ENCODE results near the gene GSX2.
"Not testable (repeated sequence)": the region's sequence is repeated elsewhere in the genome, so short reads cannot be mapped to it uniquely, and the experiment has no call there.

Gene GSX2

DNA sequence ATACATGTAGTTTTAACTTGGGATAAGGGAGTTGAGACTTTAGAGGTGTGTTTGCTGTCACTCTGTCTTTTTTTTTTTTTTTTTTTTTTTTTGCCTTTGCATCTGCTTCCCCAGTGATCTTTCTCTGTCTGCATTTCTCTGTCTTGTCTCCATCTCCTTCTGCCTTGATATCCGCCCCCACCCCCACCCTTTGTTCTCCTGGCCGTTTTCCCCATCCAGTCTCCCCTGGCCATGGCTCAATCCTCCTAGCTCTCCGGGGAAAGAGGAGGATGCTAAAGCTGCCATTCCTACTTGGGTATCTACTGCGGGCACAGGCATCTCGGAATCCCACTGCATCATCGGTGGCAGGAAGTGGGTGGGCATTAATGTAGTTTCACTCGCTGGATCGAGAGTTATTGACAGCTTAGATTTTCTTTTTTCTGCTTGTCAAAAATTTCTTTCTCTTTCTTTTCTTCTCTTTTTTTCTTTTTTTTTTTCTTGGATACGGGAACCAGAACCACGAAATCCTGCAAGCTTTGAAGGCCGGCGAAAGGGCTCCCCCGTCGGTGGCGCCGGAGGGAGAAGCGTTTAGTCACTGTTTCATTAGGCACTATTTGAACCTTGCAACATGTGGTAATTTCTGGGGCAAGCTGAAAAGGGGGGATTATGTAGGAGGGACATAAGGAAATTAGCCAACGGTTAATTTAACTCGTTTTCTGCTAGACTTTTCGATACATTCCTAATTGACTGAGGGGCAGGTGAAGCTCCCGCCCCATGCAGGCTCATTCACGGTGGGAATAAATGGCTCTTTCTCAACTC, 8.2 kb downstream of the GSX2 start:
- intact Hi-C loops (cut with DNase I; ENCODE audit: low total_unique reads): no loop called here
- DNase-seq: no peak
- Histone ChIP-seq H3K4me3 (no peak overlapping the region), H3K27me3 (peaks cover 0 to 74% of the 10 kb centered on the region in 2 donors), H3K4me1 (peaks cover 0 to 34% (median 19%) of the 10 kb centered on the region in 4 donors), H3K9me3 (no peaks in the 10 kb centered on the region), H3K27ac (no peak overlapping the region), H3K36me3 (no peaks in the 10 kb centered on the region)
- TF ChIP-seq, protein P1, sequence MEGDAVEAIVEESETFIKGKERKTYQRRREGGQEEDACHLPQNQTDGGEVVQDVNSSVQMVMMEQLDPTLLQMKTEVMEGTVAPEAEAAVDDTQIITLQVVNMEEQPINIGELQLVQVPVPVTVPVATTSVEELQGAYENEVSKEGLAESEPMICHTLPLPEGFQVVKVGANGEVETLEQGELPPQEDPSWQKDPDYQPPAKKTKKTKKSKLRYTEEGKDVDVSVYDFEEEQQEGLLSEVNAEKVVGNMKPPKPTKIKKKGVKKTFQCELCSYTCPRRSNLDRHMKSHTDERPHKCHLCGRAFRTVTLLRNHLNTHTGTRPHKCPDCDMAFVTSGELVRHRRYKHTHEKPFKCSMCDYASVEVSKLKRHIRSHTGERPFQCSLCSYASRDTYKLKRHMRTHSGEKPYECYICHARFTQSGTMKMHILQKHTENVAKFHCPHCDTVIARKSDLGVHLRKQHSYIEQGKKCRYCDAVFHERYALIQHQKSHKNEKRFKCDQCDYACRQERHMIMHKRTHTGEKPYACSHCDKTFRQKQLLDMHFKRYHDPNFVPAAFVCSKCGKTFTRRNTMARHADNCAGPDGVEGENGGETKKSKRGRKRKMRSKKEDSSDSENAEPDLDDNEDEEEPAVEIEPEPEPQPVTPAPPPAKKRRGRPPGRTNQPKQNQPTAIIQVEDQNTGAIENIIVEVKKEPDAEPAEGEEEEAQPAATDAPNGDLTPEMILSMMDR (IDR thresholded peaks at IDR 0.05): no peak

DNA sequence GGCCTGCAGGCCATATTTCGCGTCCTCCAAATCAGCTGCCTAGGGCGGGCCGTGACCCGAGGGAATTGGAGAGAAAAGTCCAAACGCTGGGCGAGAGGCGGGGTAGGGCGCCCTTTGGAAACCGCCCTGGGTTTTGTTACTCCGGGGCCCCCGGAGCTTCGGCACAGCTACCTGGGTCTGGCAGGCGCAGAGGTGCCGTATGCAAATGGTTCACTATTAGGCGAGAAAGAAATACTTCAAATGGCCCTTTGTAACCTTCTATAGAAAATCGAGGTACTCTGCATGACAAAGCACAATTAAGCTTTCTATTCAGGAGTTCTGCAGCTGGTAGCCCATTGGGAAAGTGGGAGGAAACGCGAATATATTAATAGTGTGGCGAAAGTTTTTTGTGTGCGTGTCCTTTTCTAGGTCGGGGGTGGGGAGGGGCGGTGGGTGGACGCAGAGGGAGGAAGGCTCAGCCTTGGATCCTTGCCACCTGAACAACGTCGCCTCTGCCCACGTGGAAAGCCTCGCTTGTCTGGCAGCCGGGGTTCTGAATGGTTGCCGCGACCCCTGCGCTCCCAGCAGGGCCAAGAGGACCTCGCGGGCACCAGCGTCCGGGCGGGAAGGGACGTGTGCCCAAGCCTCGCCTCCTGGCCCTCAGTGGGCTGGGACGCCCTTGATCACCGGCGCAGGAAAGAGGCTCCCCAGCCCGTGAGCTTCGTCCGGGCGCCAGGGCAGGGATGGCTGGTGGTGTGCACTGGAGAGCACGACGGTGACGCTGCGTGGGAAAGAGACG, 9.5 kb downstream of the GSX2 start:
- H3K4me3 ChIP-seq: peak overlapping the region in 1 of 2 donors; percentile 18
- intact Hi-C loops (cut with DNase I; ENCODE audit: low total_unique reads): no loop called here

DNA sequence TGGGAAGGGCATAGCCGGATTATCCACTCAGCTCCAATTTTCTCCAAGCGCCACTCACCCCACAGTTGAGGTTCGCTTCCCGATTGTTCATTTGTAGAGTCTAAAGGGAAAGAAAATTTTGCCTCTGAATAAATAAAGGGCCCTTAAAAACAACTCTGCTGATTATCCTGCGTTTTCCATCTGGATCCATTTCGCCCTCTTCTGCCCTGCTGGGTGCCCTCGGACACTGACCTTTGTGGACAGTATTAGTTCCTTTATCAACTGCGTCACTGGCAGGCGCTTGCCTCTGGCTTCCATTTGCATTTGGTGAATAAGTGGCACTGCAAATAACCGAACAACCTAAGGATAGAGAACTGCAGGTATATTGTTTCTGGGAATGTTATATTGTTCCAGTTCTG, 10.1 kb downstream of the GSX2 start:
- Histone ChIP-seq H3K4me1 (peaks cover 0 to 22% (median 12%) of the 10 kb centered on the region in 4 donors), H3K4me3 (peak overlapping the region in 1 of 2 donors; percentile 18), H3K36me3 (no peaks in the 10 kb centered on the region), H3K9me3 (no peaks in the 10 kb centered on the region), H3K27ac (no peak overlapping the region), H3K27me3 (peaks cover 0 to 61% of the 10 kb centered on the region in 2 donors)
- DNase-seq: no peak
- TF ChIP-seq, protein P1 (IDR thresholded peaks at IDR 0.05): no peak
- intact Hi-C loops (cut with DNase I; ENCODE audit: low total_unique reads): no loop called here

More for the DNA sequence above, 9.5 kb downstream of the GSX2 start:
- Histone ChIP-seq H3K27me3 (peaks cover 0 to 66% of the 10 kb centered on the region in 2 donors), H3K36me3 (no peaks in the 10 kb centered on the region), H3K27ac (no peak overlapping the region), H3K4me1 (peaks cover 0 to 22% (median 12%) of the 10 kb centered on the region in 4 donors), H3K9me3 (no peaks in the 10 kb centered on the region)
- no peak for DNase-seq
- TF ChIP-seq, protein P1 (IDR thresholded peaks at IDR 0.05): no peak

DNA sequence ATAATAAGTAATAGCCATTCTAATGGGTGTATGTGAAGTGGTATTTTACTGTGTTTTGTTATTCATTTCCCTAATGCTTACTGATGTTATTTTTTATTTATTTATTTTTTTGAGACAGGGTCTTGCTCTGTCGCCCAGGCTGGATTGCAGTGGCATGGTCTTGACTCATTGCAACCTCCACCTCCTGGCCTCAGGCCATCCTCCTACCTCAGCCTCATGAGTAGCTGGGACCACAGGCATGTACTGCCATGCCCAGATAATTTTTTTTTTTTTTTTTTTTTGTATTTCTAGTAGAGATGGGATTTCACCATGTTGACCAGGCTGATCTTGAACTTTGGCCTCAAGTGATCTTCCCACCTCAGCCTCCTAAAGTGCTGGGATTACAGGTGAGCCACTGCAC, 13.2 kb downstream of the GSX2 start:
- H3K9me3 ChIP-seq; H3K36me3 ChIP-seq; intact Hi-C loops (cut with DNase I; ENCODE audit: low total_unique reads); DNase-seq; H3K27ac ChIP-seq; H3K4me3 ChIP-seq: not testable (repeated sequence)
- peaks cover 0 to 20% (median 11%) of the 10 kb centered on the region in 4 donors for H3K4me1 ChIP-seq
- peaks cover 0 to 35% of the 10 kb centered on the region in 2 donors for H3K27me3 ChIP-seq

DNA sequence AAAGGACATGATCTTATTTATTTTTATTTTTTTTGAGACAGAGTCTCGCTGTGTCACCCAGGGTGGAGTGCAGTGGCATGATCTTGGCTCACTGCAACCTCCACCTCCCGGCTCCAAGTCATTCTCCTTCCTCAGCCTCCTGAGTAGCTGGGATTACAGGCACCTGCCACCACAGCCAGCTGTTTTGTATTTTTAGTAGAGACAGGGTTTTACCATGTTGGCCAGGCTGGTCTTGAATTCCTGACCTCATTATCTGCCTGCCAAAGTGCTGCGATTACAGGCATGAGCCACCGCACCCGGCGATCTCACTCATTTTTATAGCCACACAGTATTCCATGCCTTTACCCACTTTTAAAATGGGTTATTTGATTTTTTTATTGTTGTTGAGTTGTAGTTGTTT, 16.3 kb downstream of the GSX2 start:
- DNase-seq; H3K36me3 ChIP-seq; H3K27ac ChIP-seq; H3K9me3 ChIP-seq; H3K4me3 ChIP-seq; H3K27me3 ChIP-seq; intact Hi-C loops (cut with DNase I; ENCODE audit: low total_unique reads); H3K4me1 ChIP-seq: not testable (repeated sequence)

DNA sequence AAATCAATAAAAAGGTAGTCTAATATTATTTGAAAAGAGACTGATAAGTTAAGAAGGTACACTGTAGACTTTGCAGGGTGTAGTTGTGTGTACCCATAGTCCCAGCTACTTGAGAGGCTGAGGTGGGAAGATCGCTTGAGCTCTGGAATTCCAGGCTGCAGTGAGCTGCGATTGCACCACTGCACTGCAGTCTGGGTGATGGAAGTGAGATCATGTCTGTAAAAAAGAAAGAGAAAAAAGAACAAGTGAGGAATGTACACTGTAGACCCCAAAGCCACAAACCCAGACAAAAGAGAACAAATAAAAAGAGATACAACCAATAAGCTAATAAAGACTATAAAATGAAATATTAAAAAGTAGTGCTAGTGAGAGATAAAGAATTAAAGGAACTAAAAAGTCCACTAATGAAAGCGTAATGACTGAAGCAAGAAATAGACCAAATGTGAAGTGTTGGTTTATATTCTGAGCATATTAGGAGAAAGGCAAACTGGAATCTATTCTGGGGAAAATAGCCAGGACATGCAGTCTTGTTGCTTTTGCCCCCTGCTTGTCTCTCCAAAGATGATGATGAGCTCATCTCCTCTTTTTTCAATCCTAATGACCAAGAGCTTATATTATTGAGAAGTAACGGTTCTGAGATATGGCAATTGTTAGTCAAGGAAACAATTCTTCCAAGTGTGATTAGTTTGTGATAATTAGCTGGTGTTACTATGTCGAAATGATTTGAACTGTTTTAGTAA, 19.1 kb downstream of the GSX2 start:
- Histone ChIP-seq H3K4me3 (no peak overlapping the region), H3K27me3 (no peaks in the 10 kb centered on the region), H3K36me3 (no peaks in the 10 kb centered on the region), H3K4me1 (no peaks in the 10 kb centered on the region), H3K27ac (no peak overlapping the region), H3K9me3 (no peaks in the 10 kb centered on the region)
- no peak for DNase-seq
- intact Hi-C loops (cut with DNase I; ENCODE audit: low total_unique reads): no loop called here
- TF ChIP-seq, protein P1 (IDR thresholded peaks at IDR 0.05): no peak

Data from tibial artery (tissue), 4 donors.